Thymus (tissue), 11 donors: ENCODE measurements around the gene DDX17. TPM values are rescaled to one million over a fixed set of nuclear protein-coding genes. Genes with fewer than 3 reads are reported as not detected.

Source experiments
- DNase-seq, 9 donors: peaks; one replicate each; pipeline ENCODE4 v3.0.0-alpha.2; 2013; ENCODE audit warnings: low spot score in 9 of 9, low read depth in 6 of 9, missing footprints in 1 of 9
- H3K27ac ChIP-seq, 2 donors: one replicate each; pipeline ENCODE4 v1.5.1; 2013; ENCODE audit warnings: control low read depth in 1 of 2, low read depth in 1 of 2, low read length in 1 of 2, mild to moderate bottlenecking in 1 of 2, moderate library complexity in 1 of 2
- H3K27me3 ChIP-seq, 2 donors: one replicate each; pipeline ENCODE4 v1.5.1; 2013; ENCODE audit warnings: low read length in 1 of 2; ENCODE audit not compliant: control insufficient read depth in 2 of 2, insufficient read depth in 1 of 2
- H3K36me3 ChIP-seq, 2 donors: one replicate each; pipeline ENCODE4 v1.5.1; 2013; ENCODE audit warnings: low read length in 1 of 2, mild to moderate bottlenecking in 1 of 2, moderate library complexity in 1 of 2; ENCODE audit not compliant: control insufficient read depth in 2 of 2, insufficient read depth in 2 of 2
- H3K4me1 ChIP-seq, 2 donors: one replicate each; pipeline ENCODE4 v1.5.1; 2013; ENCODE audit warnings: low read length in 2 of 2; ENCODE audit not compliant: control insufficient read depth in 2 of 2, insufficient read depth in 2 of 2
- H3K4me3 ChIP-seq, 2 donors: one replicate each; pipeline ENCODE4 v1.5.1; 2013; ENCODE audit warnings: low read length in 2 of 2, control low read depth in 1 of 2, mild to moderate bottlenecking in 1 of 2
- H3K9me3 ChIP-seq, 2 donors: one replicate each; pipeline ENCODE4 v1.5.1; 2013; ENCODE audit warnings: low read length in 1 of 2, mild to moderate bottlenecking in 1 of 2; ENCODE audit not compliant: control insufficient read depth in 2 of 2, insufficient read depth in 1 of 2
- WGBS: extraction: QIAGEN DNeasy Blood & Tissue Kit; methylation state at CpG from one replicate; pipeline ENCODE4 v1.1.7; 2013; 5-methylcytosine and 5-hydroxymethylcytosine counted together
- polyA plus RNA-seq: library from polyadenylated mRNA; stranded (reverse); fragments of 200-250 nt; gene quantifications from one replicate; pipeline ENCODE4 v1.2.3, GENCODE V29; 2013
- total RNA-seq: library from RNA; stranded (reverse); fragments of 120-200 nt; gene quantifications from one replicate; pipeline ENCODE4 v1.2.4, GENCODE V29; 2013
- donor health status: healthy.

The DDX17 gene
- total and polyA plus RNA-seq, 2 donors: 325 to 402 TPM

- no peaks in the 10 kb centered on the region for H3K36me3 ChIP-seq
- no peaks in the 10 kb centered on the region for H3K9me3 ChIP-seq
- H3K4me3 ChIP-seq: no peak overlapping the region
- peaks cover 0 to 32% of the 10 kb centered on the region in 2 donors for H3K27me3 ChIP-seq
- no peak overlapping the region for H3K27ac ChIP-seq
- no peaks in the 10 kb centered on the region for H3K4me1 ChIP-seq
- no peak for DNase-seq
- 93% methylated on average over 14 of the region's 14 CpGs for WGBS
Observed at GRCh38 chr22:38440747-38441350, 65.3 kb downstream of the DDX17 start.

- Histone ChIP-seq H3K4me3 (no peak overlapping the region), H3K4me1 (no peaks in the 10 kb centered on the region), H3K36me3 (no peaks in the 10 kb centered on the region), H3K27me3 (peaks cover 0 to 9% of the 10 kb centered on the region in 2 donors), H3K27ac (no peak overlapping the region), H3K9me3 (no peaks in the 10 kb centered on the region)
- no peak for DNase-seq
- WGBS: 98% methylated on average over 9 of the region's 9 CpGs
Observed at GRCh38 chr22:38437416-38437815, 68.7 kb downstream of the DDX17 start.

- Histone ChIP-seq H3K36me3 (no peaks in the 10 kb centered on the region), H3K9me3 (no peaks in the 10 kb centered on the region), H3K27ac (no peak overlapping the region), H3K4me3 (no peak overlapping the region), H3K4me1 (no peaks in the 10 kb centered on the region), H3K27me3 (peaks cover 0 to 9% of the 10 kb centered on the region in 2 donors)
- 94% methylated on average over 15 of the region's 15 CpGs for WGBS
- no peak for DNase-seq
Observed at GRCh38 chr22:38436629-38437395, 69.3 kb downstream of the DDX17 start.

GRCh38 chr22:38435965-38436364, 70.1 kb downstream of the DDX17 start:
- no peak for DNase-seq
- H3K4me1 ChIP-seq: no peaks in the 10 kb centered on the region
- H3K9me3 ChIP-seq: no peaks in the 10 kb centered on the region
- H3K27ac ChIP-seq: no peak overlapping the region
- H3K27me3 ChIP-seq: peaks cover 0 to 3% of the 10 kb centered on the region in 2 donors
- 90% methylated on average over 4 of the region's 4 CpGs for WGBS
- H3K4me3 ChIP-seq: no peak overlapping the region
- H3K36me3 ChIP-seq: no peaks in the 10 kb centered on the region

GRCh38 chr22:38435010-38435409, 71.1 kb downstream of the DDX17 start:
- no peak overlapping the region for H3K4me3 ChIP-seq
- H3K27ac ChIP-seq: no peak overlapping the region
- H3K27me3 ChIP-seq: no peaks in the 10 kb centered on the region
- no peaks in the 10 kb centered on the region for H3K9me3 ChIP-seq
- no peaks in the 10 kb centered on the region for H3K36me3 ChIP-seq
- WGBS: 91% methylated on average over 4 of the region's 4 CpGs
- no peak for DNase-seq
- no peaks in the 10 kb centered on the region for H3K4me1 ChIP-seq

- no peak overlapping the region for H3K4me3 ChIP-seq
- WGBS: 95% methylated on average over 8 of the region's 8 CpGs
- H3K9me3 ChIP-seq: no peaks in the 10 kb centered on the region
- H3K27me3 ChIP-seq: no peaks in the 10 kb centered on the region
- no peaks in the 10 kb centered on the region for H3K4me1 ChIP-seq
- no peaks in the 10 kb centered on the region for H3K36me3 ChIP-seq
- no peak overlapping the region for H3K27ac ChIP-seq
- DNase-seq: no peak
Observed at GRCh38 chr22:38433871-38434270, 72.2 kb downstream of the DDX17 start.

Other genes starting within 250 kb of the DDX17 start
- 2.7 TPM for gene TMEM184B, start 233.3 kb downstream of the DDX17 start, total RNA-seq
- 11.2 TPM for gene TMEM184B, start 233.3 kb downstream of the DDX17 start, polyA plus RNA-seq
- gene CSNK1E, start 188.9 kb downstream of the DDX17 start, total RNA-seq: 33.9 TPM
- gene CSNK1E, start 188.9 kb downstream of the DDX17 start, polyA plus RNA-seq: 81.3 TPM
- 0.66 TPM for gene KCNJ4, start 51.1 kb downstream of the DDX17 start, total RNA-seq
- 0.32 TPM for gene KCNJ4, start 51.1 kb downstream of the DDX17 start, polyA plus RNA-seq
- gene KDELR3, start 38.2 kb downstream of the DDX17 start, total RNA-seq: 2.3 TPM
- gene KDELR3, start 38.2 kb downstream of the DDX17 start, polyA plus RNA-seq: 1.9 TPM
- gene DMC1, start 63.9 kb upstream of the DDX17 start, total RNA-seq: 14.7 TPM
- gene DMC1, start 63.9 kb upstream of the DDX17 start, polyA plus RNA-seq: 0.30 TPM
- 0.66 TPM for gene FAM227A, start 150.1 kb upstream of the DDX17 start, total RNA-seq
- gene FAM227A, start 150.1 kb upstream of the DDX17 start, polyA plus RNA-seq: 0.73 TPM
- 9.0 TPM for gene CBY1, start 150.3 kb upstream of the DDX17 start, total RNA-seq
- gene CBY1, start 150.3 kb upstream of the DDX17 start, polyA plus RNA-seq: 41.1 TPM
- 63.9 TPM for gene TOMM22, start 175.6 kb upstream of the DDX17 start, total RNA-seq
- 38.9 TPM for gene TOMM22, start 175.6 kb upstream of the DDX17 start, polyA plus RNA-seq
- gene JOSD1, start 194.6 kb upstream of the DDX17 start, total RNA-seq: 25.7 TPM
- 27.8 TPM for gene JOSD1, start 194.6 kb upstream of the DDX17 start, polyA plus RNA-seq
- 16.0 TPM for gene GTPBP1, start 199.6 kb upstream of the DDX17 start, total RNA-seq
- gene GTPBP1, start 199.6 kb upstream of the DDX17 start, polyA plus RNA-seq: 16.2 TPM
- 61.5 TPM for gene SUN2, start 249.7 kb upstream of the DDX17 start, total RNA-seq
- gene SUN2, start 249.7 kb upstream of the DDX17 start, polyA plus RNA-seq: 64.9 TPM